GM12801 (cell line): ENCODE results near the gene SDR42E2.

Source experiments
- TF ChIP-seq, protein P1 (sequence below): IDR thresholded peaks from one replicate; pipeline ENCODE4 v1.5.1; 2011; ENCODE audit warnings: control low read depth; ENCODE audit not compliant: insufficient read length; ENCODE audit errors: extremely low read depth

SDR42E2 gene

DNA sequence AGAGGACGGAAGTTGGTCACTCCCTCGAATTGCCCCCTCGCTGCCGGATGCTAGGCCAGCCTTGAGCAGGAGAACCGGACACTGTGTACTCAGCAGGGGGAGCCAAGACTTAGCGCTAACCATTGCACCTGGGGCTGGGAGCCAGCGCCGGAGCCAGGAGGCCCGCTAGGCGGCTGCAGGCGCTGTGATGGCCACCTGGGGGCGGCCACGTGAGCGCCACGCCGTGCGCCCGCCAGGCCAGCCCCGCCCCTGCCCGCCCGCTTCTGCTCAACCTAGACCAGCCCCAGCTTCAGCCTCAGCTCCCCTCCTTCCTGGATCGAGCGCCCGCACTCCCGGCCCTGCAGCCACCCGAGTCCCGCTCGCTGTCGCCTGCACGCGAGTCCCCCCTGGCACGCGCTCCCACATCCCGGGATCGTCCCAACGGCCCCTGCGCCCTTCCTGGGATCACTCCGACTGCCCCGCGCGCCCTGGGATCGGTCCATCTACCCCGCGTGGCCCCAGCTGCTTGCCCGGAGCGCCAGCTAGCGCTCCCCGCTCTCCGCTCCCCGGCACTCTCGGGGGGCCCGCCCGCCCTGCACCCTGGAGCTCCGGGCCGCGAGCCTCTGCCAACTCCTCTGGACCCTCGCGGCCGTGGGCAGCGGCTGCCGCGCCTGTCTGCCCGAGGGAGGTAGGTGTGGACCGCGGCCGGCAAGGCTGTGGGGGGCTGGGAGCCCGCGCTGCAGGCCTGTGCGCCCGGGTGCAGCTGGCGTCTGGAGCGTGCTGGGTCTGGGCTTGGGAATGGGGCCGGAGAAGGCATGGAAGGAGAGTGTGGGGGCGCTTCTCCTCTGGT lies 43.9 kb downstream of the SDR42E2 start, which contains the start of gene EEF2K:
Gene EEF2K, plus strand, starts transcription at position 266 of the 829 bp plus-strand sequence. CDS start 19,452 bp downstream, outside the sequence.
- TF ChIP-seq, protein P1, sequence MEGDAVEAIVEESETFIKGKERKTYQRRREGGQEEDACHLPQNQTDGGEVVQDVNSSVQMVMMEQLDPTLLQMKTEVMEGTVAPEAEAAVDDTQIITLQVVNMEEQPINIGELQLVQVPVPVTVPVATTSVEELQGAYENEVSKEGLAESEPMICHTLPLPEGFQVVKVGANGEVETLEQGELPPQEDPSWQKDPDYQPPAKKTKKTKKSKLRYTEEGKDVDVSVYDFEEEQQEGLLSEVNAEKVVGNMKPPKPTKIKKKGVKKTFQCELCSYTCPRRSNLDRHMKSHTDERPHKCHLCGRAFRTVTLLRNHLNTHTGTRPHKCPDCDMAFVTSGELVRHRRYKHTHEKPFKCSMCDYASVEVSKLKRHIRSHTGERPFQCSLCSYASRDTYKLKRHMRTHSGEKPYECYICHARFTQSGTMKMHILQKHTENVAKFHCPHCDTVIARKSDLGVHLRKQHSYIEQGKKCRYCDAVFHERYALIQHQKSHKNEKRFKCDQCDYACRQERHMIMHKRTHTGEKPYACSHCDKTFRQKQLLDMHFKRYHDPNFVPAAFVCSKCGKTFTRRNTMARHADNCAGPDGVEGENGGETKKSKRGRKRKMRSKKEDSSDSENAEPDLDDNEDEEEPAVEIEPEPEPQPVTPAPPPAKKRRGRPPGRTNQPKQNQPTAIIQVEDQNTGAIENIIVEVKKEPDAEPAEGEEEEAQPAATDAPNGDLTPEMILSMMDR = no peak

DNA sequence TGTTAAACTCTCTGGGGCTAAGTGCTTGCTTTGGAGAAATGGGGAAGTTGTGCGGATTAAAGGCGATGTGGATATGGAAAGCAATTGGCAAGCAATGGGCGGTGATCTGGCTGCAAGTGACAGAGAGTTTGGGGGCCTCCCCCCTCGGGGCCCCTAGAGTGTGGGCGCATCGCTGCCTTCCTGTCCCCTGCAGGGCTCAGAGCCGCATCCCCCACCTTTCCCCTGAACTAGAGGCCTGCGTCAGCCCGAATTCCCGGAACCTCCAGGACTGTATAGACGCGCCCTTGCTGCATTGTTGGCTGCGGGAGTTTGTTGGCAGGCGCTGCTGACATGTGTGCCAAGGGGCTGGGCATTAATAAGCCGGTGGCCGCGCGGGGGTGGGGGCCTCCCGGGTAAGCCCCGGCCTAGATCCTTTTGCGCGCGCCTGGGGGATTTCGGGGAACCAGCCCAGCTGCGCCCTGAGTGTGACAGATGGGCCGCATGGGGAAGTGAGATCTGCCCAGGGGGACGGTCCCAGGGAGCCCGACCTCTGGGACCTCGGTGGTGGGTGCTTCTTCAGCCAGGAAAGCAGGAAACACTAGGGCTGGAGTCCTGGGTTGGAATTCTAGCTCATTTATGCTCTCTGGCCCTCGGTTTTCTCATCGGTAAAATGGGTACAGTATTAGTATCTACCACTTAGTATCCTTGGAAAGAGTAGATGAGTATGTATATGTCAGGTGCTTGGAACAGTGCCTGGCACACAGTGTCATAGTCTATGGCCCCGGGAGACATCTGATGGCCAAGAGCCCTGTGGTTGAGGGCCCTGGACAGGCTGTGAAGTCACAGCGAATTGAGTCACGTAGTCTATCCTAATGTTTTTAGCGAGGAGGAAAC lies 44.8 kb downstream of the SDR42E2 start:
- TF ChIP-seq, protein P1 = no peak

DNA sequence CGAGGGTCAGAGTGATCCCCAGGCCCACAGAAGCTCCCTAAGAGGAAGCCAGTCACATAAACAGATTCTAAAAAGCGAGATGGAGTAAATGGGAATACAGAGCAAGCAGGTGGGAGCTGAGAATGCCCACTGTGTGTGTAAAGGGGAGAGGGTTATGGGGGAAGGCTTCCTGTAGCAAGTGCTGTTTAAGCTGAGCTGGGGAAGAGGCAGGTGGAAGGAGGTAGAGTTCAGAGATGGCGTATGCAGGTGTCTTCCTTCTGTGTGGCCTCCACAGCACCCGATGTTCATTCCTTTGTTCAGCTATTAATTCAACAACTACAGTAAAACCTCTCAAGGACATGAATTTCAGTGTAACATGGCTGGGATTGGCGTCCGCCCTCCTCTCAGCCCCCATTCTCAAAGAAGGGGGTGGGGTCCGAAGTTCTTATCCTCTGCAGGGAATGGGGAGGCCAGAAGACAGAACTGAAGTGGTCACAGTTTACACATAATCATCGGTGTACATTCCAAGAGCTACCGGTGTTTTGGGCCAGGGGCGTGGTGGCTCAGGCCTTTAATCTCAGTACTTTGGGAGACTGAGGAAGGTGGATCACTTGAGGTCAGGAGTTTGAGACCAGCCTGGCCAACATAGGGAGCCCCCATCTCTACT lies 45.5 kb downstream of the SDR42E2 start:
- TF ChIP-seq, protein P1 = no peak

DNA sequence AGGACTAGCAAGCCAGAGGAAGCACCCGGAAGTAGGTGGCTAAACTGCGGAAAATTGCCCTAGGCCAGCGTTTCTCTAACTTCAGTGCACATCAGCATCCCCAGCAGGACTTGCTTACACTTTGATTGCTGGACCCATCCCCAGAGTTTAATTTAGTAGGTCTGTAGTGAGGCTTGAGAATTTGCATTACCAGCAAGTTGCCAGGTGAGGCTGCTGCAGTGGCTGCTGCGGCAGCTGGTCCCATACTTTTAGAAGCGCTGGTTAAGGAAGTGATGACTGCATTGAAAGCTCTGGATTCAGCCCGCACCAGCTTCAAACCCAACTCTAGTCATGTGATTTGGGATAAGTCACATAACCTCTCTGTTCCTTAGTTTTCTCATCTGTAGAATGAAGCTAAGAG lies 48.0 kb downstream of the SDR42E2 start:
- TF ChIP-seq, protein P1 = no peak

DNA sequence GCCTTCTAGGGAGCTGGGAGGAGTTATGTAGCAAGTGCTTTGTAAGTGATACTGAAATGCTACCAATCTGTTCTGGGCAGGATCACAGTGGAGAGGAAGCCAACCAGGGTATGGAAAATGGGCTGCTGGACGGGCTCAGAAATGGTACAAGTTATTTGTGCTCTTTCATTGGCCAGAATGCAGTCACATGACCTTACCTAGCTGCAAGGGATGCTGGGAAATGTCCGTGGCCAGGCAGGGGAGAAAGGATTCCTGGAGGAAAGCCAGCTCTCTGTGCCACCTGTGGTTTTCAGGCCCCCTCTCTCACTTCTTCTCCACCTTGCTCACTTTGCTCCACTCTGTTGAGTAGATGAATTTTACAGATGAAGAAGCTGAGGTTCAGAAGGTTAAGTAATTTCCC lies 48.5 kb downstream of the SDR42E2 start:
- TF ChIP-seq, protein P1 = no peak

DNA sequence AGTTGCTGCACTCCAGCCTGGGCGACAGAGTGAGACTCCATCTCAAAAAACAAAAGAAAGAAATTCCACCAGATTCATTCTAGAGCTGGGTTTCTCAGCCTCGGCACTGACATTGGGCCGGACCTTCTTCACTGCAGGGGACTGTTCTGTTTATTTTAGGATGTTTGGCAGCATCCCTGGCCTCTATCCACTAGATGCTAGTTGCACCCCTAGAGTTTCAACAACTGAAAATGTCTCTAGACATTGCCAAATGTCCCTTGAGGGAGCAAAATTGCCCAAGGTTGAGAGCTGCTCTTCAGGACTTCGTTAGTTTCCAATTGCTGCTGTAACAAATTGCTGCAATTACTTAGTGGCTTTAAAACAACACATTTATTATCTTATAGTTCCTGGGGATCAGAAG lies 50.9 kb downstream of the SDR42E2 start:
- TF ChIP-seq, protein P1 = no peak

DNA sequence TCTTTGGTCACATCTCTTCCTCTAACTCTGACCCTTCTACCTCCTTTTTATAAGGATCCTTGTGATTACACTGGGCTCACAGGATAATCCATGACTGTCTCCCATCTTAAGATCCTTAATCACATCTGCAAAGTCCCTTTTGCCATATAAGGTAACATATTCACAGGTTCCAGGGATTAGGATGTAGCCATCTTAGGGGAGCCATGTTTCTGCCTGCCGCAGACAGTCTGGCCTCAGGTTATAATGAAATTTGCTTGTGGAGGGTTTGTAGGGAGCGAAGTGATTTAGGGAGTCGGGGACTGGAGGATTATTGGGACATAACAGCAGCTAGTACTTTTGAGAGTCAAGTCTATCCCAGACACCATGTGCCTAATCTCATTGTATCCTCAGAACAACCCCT lies 51.5 kb downstream of the SDR42E2 start:
- TF ChIP-seq, protein P1 = no peak
